ENCODE results near the gene PYY. TPM values are rescaled to one million over a fixed set of nuclear protein-coding genes. Genes with fewer than 3 reads are reported as not detected.

Gene PYY
- total RNA-seq, 1 experiment from 2014 or later: 2.0 TPM

GRCh38 chr17:43946781-43947180 lies 7.0 kb downstream of the PYY start:
- Histone ChIP-seq H3K23me2 (ENCODE audit: insufficient read length, low read depth, low read length, poor library complexity, severe bottlenecking) (peaks cover under 1% of the 10 kb centered on the region), H2AK5ac (ENCODE audit: insufficient read length, low read length) (no peak overlapping the region), H3K27me3 (ENCODE audit: insufficient read depth, low read length) (peaks cover 3% of the 10 kb centered on the region; the same call in 1 of the 2 replicates), H2BK20ac (ENCODE audit: low read depth, low read length, poor library complexity, severe bottlenecking) (no peak overlapping the region), H3K27ac (ENCODE audit: insufficient read length, low read depth, low read length) (no peak overlapping the region), H3K79me1 (ENCODE audit: insufficient read depth, low read depth, low read length, poor library complexity, severe bottlenecking) (no peaks in the 10 kb centered on the region), H2BK120ac (ENCODE audit: low read depth, low read length, poor library complexity, severe bottlenecking) (no peak overlapping the region), H3K9ac (ENCODE audit: extremely low read depth, insufficient read length, low read length) (no peak overlapping the region), H3K56ac (ENCODE audit: insufficient read length, low read depth, low read length) (no peak overlapping the region), H2AFZ (ENCODE audit: low read length) (no peak overlapping the region), H3K79me2 (ENCODE audit: insufficient read depth, low read length) (no peaks in the 10 kb centered on the region), H4K91ac (ENCODE audit: insufficient read length, low read depth, low read length) (no peak overlapping the region), H3K4ac (ENCODE audit: low read depth, low read length) (no peak overlapping the region), H3K18ac (ENCODE audit: insufficient read length, low read depth, low read length) (no peak overlapping the region), H2BK15ac (ENCODE audit: low read depth, low read length) (no peak overlapping the region), H3K4me2 (ENCODE audit: insufficient read depth, insufficient read length, low read length) (no peak overlapping the region), H3K14ac (ENCODE audit: insufficient read depth, low read length) (no peak overlapping the region), H3K23ac (ENCODE audit: insufficient read length, low read depth, low read length) (no peak overlapping the region), H3T11ph (ENCODE audit: low read length) (no peak overlapping the region), H4K5ac (ENCODE audit: insufficient read length, low read depth, low read length) (no peak overlapping the region), H2BK5ac (ENCODE audit: insufficient read length, low read length) (no peak overlapping the region), H4K20me1 (ENCODE audit: control insufficient read depth, insufficient read depth, insufficient read length) (no peaks in the 10 kb centered on the region), H3K4me1 (ENCODE audit: insufficient read depth, low read length) (no peaks in the 10 kb centered on the region), H2BK12ac (ENCODE audit: insufficient read length, low read depth, low read length) (no peak overlapping the region), H4K8ac (replicated peaks; ENCODE audit: insufficient read length, low read depth, low read length) (no peak overlapping the region), H3K9me3 (ENCODE audit: control insufficient read depth, low read depth, low read length) (no peaks in the 10 kb centered on the region)
- peaks cover 20% of the 10 kb centered on the region for H3K27me3 Mint-ChIP-seq (ENCODE audit: low read depth)
- peaks cover 17 to 20% of the 10 kb centered on the region in 2 experiments for H3K4me1 Mint-ChIP-seq
- no peak overlapping the region for H3K4me3 Mint-ChIP-seq
- DNase-seq: no peak
- no CpG with 5 or more reads among the region's 4 CpGs for WGBS (ENCODE audit: extremely low coverage, insufficient read length, low lambda C conversion rate)
- H3K9me3 Mint-ChIP-seq: no peaks in the 10 kb centered on the region
- no peaks in the 10 kb centered on the region for H3K36me3 Mint-ChIP-seq (ENCODE audit: insufficient read depth in 1 of 3, low read depth in 3 of 3)
- TF ChIP-seq CTCF (conservative IDR thresholded peaks at IDR 0.05): no peak
- no peak overlapping the region for H3K27ac Mint-ChIP-seq

All from H9 (cell line).